ENCODE results near the gene FOXO6. TPM values are rescaled to one million over a fixed set of nuclear protein-coding genes. Genes with fewer than 3 reads are reported as not detected.

The FOXO6 gene
- total and polyA plus RNA-seq, 8 donors: 0.63 to 2.8 (median 1.9) TPM

GRCh38 chr1:41365772-41366454, 4.7 kb downstream of the FOXO6 start:
- H3K4me3 ChIP-seq: peak overlapping the region; percentile 29 to 42
- no peaks in the 10 kb centered on the region for H3K36me3 ChIP-seq
- no peak overlapping the region for H3K27ac ChIP-seq
- DNase-seq (no peak), ATAC-seq (peak; percentile 9)
- H3K9me3 ChIP-seq: no peaks in the 10 kb centered on the region
- TF ChIP-seq CTCF (IDR thresholded peaks at IDR 0.05): no peak
- peaks cover 18 to 25% of the 10 kb centered on the region in 2 donors for H3K4me1 ChIP-seq
- intact Hi-C loops (cut with DNase I): no loop called here
- H3K27me3 ChIP-seq: peaks cover 13 to 78% of the 10 kb centered on the region in 2 donors

- Histone ChIP-seq H3K4me3 (peak overlapping the region; percentile 29 to 42), H3K36me3 (no peaks in the 10 kb centered on the region), H3K9me3 (no peaks in the 10 kb centered on the region), H3K27ac (no peak overlapping the region), H3K27me3 (peaks cover 13 to 75% of the 10 kb centered on the region in 2 donors), H3K4me1 (peaks cover 18 to 23% of the 10 kb centered on the region in 2 donors)
- ATAC-seq: peak; percentile 18
- TF ChIP-seq CTCF (IDR thresholded peaks at IDR 0.05): no peak
- intact Hi-C loops (cut with DNase I): no loop called here
- no peak for DNase-seq
Measured at GRCh38 chr1:41366455-41367287, 5.4 kb downstream of the FOXO6 start.

GRCh38 chr1:41367288-41367642, 6.0 kb downstream of the FOXO6 start:
- H3K4me3 ChIP-seq: no peak overlapping the region
- no peaks in the 10 kb centered on the region for H3K9me3 ChIP-seq
- intact Hi-C loops (cut with DNase I): no loop called here
- no peak overlapping the region for H3K27ac ChIP-seq
- DNase-seq: no peak
- ATAC-seq: no peak
- H3K36me3 ChIP-seq: no peaks in the 10 kb centered on the region
- no peak for TF ChIP-seq CTCF (IDR thresholded peaks at IDR 0.05)
- peaks cover 15 to 17% of the 10 kb centered on the region in 2 donors for H3K4me1 ChIP-seq
- peaks cover 12 to 75% of the 10 kb centered on the region in 2 donors for H3K27me3 ChIP-seq

- no peak overlapping the region for H3K27ac ChIP-seq
- TF ChIP-seq CTCF (IDR thresholded peaks at IDR 0.05): no peak
- peaks cover under 1 to 75% of the 10 kb centered on the region in 2 donors for H3K27me3 ChIP-seq
- no peak overlapping the region for H3K4me3 ChIP-seq
- peaks cover 11 to 13% of the 10 kb centered on the region in 2 donors for H3K4me1 ChIP-seq
- no peak for DNase-seq
- ATAC-seq: no peak
- intact Hi-C loops (cut with DNase I): no loop called here
- no peaks in the 10 kb centered on the region for H3K36me3 ChIP-seq
- H3K9me3 ChIP-seq: no peaks in the 10 kb centered on the region
Measured at GRCh38 chr1:41368366-41368765, 7.1 kb downstream of the FOXO6 start.

GRCh38 chr1:41368801-41369200, 7.6 kb downstream of the FOXO6 start:
- TF ChIP-seq CTCF (IDR thresholded peaks at IDR 0.05): no peak
- intact Hi-C loops (cut with DNase I): no loop called here
- ATAC-seq (no peak), DNase-seq (no peak)
- no peak overlapping the region for H3K27ac ChIP-seq
- H3K9me3 ChIP-seq: no peaks in the 10 kb centered on the region
- peaks cover 11 to 13% of the 10 kb centered on the region in 2 donors for H3K4me1 ChIP-seq
- H3K36me3 ChIP-seq: no peaks in the 10 kb centered on the region
- no peak overlapping the region for H3K4me3 ChIP-seq
- peaks cover 0 to 75% of the 10 kb centered on the region in 2 donors for H3K27me3 ChIP-seq

All from left lung (tissue), 10 donors.